T-cell (primary cell): Measurements from ENCODE around the gene SLC15A4. TPM values are rescaled to one million over a fixed set of nuclear protein-coding genes. Genes with fewer than 3 reads are reported as not detected.
A peak's percentile ranks its signal among the peaks of the same experiment; 100 is the strongest.
"Not testable (repeated sequence)": the region's sequence is repeated elsewhere in the genome, so short reads cannot be mapped to it uniquely, and the experiment has no call there.

Experiments
- ATAC-seq, 4 experiments: fragments of 200-7000 bp in 3 of 4; fragments of 150-1000 bp in 1 of 4; cut with Tn5 transposase; replicated peaks in 1 of 4; 1 replicate in 3 of 4; 2 replicates in 1 of 4; pipeline ENCODE4 v1.10.0; 2021; ENCODE audit warnings: moderate library complexity in 3 of 4, mild to moderate bottlenecking in 2 of 4, moderate number of reproducible peaks in 1 of 4
- CTCF ChIA-PET, 2 donors: fragments of 300-600 bp; sonication (Branson Sonifier 250); formaldehyde crosslinking; loops; one replicate each; lab custom pipeline; 2022; ENCODE audit warnings: antibody characterized with exemption in 2 of 2; lab: Charles Lee
- POLR2A ChIA-PET, 2 donors: fragments of 300-600 bp; sonication (Branson Sonifier 250); formaldehyde crosslinking; loops; one replicate each; lab custom pipeline; 2022; ENCODE audit warnings: antibody characterized with exemption in 2 of 2; lab: Charles Lee
- DNase-seq, 35 experiments: peaks; one replicate each; pipeline versions ENCODE4 v3.0.0 to v3.0.0-alpha.2; 2013 to 2023
- H3K27ac ChIP-seq: one replicate; pipeline ENCODE4 v1.5.1; 2013; ENCODE audit warnings: low read length
- H3K27me3 ChIP-seq, 2 experiments: replicated peaks in 1 of 2; 1 replicate in 1 of 2; 2 replicates in 1 of 2; pipeline versions ENCODE4 v1.6.1 to v1.7.0; 2013; ENCODE audit warnings: low read length in 1 of 2, mixed read lengths in 1 of 2; ENCODE audit not compliant: control insufficient read depth in 2 of 2, insufficient read depth in 2 of 2; ENCODE audit errors: extremely low read depth in 1 of 2
- H3K36me3 ChIP-seq, 2 donors: 1 replicate in 1 of 2; 2 replicates in 1 of 2; pipeline versions ENCODE4 v1.6.1 to v1.7.0; 2013; ENCODE audit warnings: low read length in 1 of 2; ENCODE audit not compliant: control insufficient read depth in 2 of 2, insufficient read depth in 1 of 2; ENCODE audit errors: extremely low read depth in 1 of 2
- H3K4me1 ChIP-seq, 2 experiments: 1 replicate in 1 of 2; 2 replicates in 1 of 2; pipeline versions ENCODE4 v1.6.1 to v1.7.0; 2013; ENCODE audit warnings: low read length in 2 of 2, mixed read lengths in 1 of 2; ENCODE audit not compliant: insufficient read depth in 2 of 2, control insufficient read depth in 1 of 2; ENCODE audit errors: extremely low read depth in 1 of 2
- H3K4me3 ChIP-seq, 2 donors: 1 replicate in 1 of 2; 2 replicates in 1 of 2; pipeline versions ENCODE4 v1.5.1 to v1.7.0; 2013; ENCODE audit warnings: mild to moderate bottlenecking in 2 of 2, low read length in 1 of 2, moderate library complexity in 1 of 2; ENCODE audit not compliant: control insufficient read depth in 1 of 2; ENCODE audit errors: extremely low read depth in 1 of 2
- H3K9me3 ChIP-seq: 2 replicates; pipeline ENCODE4 v1.7.0; 2013
- H3K27ac Mint-ChIP-seq, 2 donors: one replicate each; pipeline ENCODE4 v1.8.0; 2020 to 2021; ENCODE audit warnings: mild to moderate bottlenecking in 2 of 2, mixed read lengths in 2 of 2
- H3K27me3 Mint-ChIP-seq, 2 donors: one replicate each; pipeline ENCODE4 v1.8.0; 2021 to 2022; ENCODE audit warnings: mixed read lengths in 2 of 2
- H3K36me3 Mint-ChIP-seq: one replicate; pipeline ENCODE4 v1.8.0; 2021; ENCODE audit warnings: mixed read lengths
- H3K4me1 Mint-ChIP-seq, 3 donors: one replicate each; pipeline ENCODE4 v1.8.0; 2020 to 2022; ENCODE audit warnings: mixed read lengths in 3 of 3, mild to moderate bottlenecking in 1 of 3
- H3K4me3 Mint-ChIP-seq, 3 donors: one replicate each; pipeline ENCODE4 v1.8.0; 2020 to 2022; ENCODE audit warnings: mild to moderate bottlenecking in 3 of 3, mixed read lengths in 3 of 3, moderate library complexity in 3 of 3
- H3K9me3 Mint-ChIP-seq, 3 donors: one replicate each; pipeline ENCODE4 v1.8.0; 2020 to 2022; ENCODE audit warnings: mixed read lengths in 3 of 3
- WGBS: methylation state at CpG from one replicate; pipeline ENCODE4 v1.1.5; 2013; ENCODE audit warnings: missing lambda C conversion rate; ENCODE audit not compliant: insufficient coverage; 5-methylcytosine and 5-hydroxymethylcytosine counted together
- total RNA-seq, 35 experiments: library from RNA in 6 of 35; stranded (reverse) in 6 of 35; fragments of 120-200 nt in 1 of 35; gene quantifications; one replicate each; pipeline versions ENCODE4 v1.2.1 to v1.2.4 and lab custom pipeline; 2013 to 2026

The SLC15A4 gene
- total RNA-seq, 5 donors from 2014 or later (not counting 1 experiment from before 2014, with no cell fraction given), result 17.6 to 31.0 (median 20.9) TPM

DNA sequence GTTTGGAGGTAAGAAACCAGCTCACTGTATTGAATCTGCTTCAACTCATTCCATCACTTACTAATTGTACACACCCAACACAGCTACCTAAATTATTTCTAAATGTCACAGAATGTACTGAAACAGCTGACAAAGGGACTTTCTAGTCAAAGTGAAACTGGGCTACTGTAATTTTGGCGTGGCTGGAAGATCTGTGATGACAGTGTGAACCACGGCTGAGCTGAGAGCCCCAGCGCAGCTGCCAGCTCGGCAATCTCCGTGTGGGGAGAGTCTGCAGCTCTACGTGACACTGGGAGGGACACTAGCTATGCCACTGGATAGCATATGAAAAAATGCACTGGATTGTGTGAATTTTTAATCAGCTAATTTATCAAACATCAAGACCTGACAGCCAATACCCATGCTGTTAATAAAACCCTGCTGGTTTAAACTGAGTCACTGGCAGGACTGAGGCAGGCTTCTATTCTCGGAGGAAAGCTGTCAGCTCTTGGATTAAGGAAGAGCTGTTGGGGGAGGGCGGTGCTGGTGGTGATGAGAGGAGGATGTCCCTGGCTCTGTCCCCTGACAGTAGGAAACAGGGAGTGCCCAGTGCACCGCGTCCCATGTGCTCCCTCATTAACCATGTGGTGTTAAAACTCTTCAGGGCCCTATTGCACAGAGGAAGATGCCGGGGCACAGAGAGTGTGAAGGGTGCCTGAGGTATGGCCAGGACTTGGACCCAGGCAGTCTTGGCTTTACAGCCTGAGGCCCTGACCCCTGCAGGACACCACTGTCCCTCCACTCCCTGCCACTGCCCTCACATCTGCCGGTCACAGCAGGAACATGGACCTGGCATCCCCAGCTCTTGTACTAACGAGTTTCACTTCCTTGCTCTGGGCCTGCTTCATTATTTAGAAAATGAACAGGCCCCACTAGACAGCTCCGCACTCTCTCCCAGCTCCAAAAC, 13.3 kb downstream of the SLC15A4 start:
- peaks cover 34 to 52% (median 47%) of the 10 kb centered on the region in 3 donors for H3K4me1 Mint-ChIP-seq
- peak overlapping the region; percentile 41 to 63 (median 54) for H3K4me3 Mint-ChIP-seq
- Histone ChIP-seq H3K27me3 (no peaks in the 10 kb centered on the region), H3K4me1 (peaks cover 0 to 29% of the 10 kb centered on the region in 2 experiments), H3K27ac (peak overlapping the region; percentile 81), H3K9me3 (no peaks in the 10 kb centered on the region), H3K36me3 (peaks cover 13 to 36% of the 10 kb centered on the region in 2 donors), H3K4me3 (no peak overlapping the region)
- WGBS, result 61% methylated on average over 9 of the region's 14 CpGs
- ATAC-seq, result peak in 2 of 4 experiments; percentile 77 to 78
- H3K36me3 Mint-ChIP-seq, result peaks cover 63% of the 10 kb centered on the region
- CTCF ChIA-PET, result interaction anchor here in 1 of 2 donors (1.0 kb wide), 1 partner anchor 27 kb away, joined by 6 read pairs; no protein-coding TSS in a partner anchor
- peak in 14 of 35 experiments; percentile 25 to 71 (median 44) for DNase-seq
- peak overlapping the region; percentile 65 to 67 for H3K27ac Mint-ChIP-seq
- H3K9me3 Mint-ChIP-seq, result no peaks in the 10 kb centered on the region
- POLR2A ChIA-PET, result no interaction called here
- no peaks in the 10 kb centered on the region for H3K27me3 Mint-ChIP-seq

GRCh38 chr12:128808651-128809050, 15.1 kb downstream of the SLC15A4 start:
- ChIA-PET CTCF (no interaction called here), POLR2A (no interaction called here)
- peaks cover 4 to 33% of the 10 kb centered on the region in 2 donors for H3K36me3 ChIP-seq
- Mint-ChIP-seq H3K27me3 (no peaks in the 10 kb centered on the region), H3K4me3 (no peak overlapping the region), H3K27ac (no peak overlapping the region), H3K36me3 (peaks cover 61% of the 10 kb centered on the region), H3K9me3 (peaks cover 0 to 7% (median 0%) of the 10 kb centered on the region in 3 donors), H3K4me1 (peaks cover 27 to 41% (median 37%) of the 10 kb centered on the region in 3 donors)
- no peaks in the 10 kb centered on the region for H3K9me3 ChIP-seq
- no peak overlapping the region for H3K27ac ChIP-seq
- ATAC-seq, result no peak
- no peak overlapping the region for H3K4me3 ChIP-seq
- no peak for DNase-seq
- no peaks in the 10 kb centered on the region for H3K27me3 ChIP-seq
- WGBS, result 91% methylated on average over 6 of the region's 12 CpGs
- H3K4me1 ChIP-seq, result peaks cover 0 to 27% of the 10 kb centered on the region in 2 experiments

- Mint-ChIP-seq H3K27me3 (no peaks in the 10 kb centered on the region), H3K36me3 (peaks cover 62% of the 10 kb centered on the region), H3K27ac (no peak overlapping the region), H3K9me3 (peaks cover 0 to 7% (median 0%) of the 10 kb centered on the region in 3 donors), H3K4me3 (no peak overlapping the region), H3K4me1 (peaks cover 29 to 34% (median 30%) of the 10 kb centered on the region in 3 donors)
- no peak overlapping the region for H3K4me3 ChIP-seq
- DNase-seq, result no peak
- POLR2A ChIA-PET, result interaction anchor here in 1 of 2 donors (0.6 kb wide), 1 partner anchor 15 kb away, joined by 3 read pairs; no protein-coding TSS in a partner anchor
- peaks cover 4 to 25% of the 10 kb centered on the region in 2 donors for H3K36me3 ChIP-seq
- CTCF ChIA-PET, result no interaction called here
- H3K4me1 ChIP-seq, result peaks cover 0 to 18% of the 10 kb centered on the region in 2 experiments
- no peak overlapping the region for H3K27ac ChIP-seq
- H3K27me3 ChIP-seq, result no peaks in the 10 kb centered on the region
- no peaks in the 10 kb centered on the region for H3K9me3 ChIP-seq
- no peak for ATAC-seq
- 92% methylated on average over 5 of the region's 14 CpGs for WGBS
Observed at GRCh38 chr12:128807161-128807724, 16.5 kb downstream of the SLC15A4 start.

DNA sequence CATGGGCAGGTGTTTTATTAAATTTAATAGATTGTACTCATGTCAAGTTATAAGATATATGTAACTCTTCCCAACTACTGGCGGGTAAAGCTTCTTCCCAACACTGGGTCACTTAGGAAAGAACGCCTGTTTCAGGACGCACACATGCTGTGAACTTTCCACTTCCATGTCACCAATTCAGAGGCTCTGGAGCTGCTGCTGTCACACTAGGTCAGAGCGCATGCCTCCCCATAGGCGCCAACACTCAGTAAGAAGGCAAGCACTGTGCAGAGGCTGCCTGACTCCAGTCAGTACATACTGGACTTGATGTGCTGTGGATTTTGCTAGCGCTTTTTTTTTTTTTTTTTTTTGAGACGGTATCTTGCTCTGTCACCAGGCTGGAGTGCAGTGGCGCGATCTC, 17.2 kb downstream of the SLC15A4 start:
- H3K27me3 Mint-ChIP-seq, result no peaks in the 10 kb centered on the region
- H3K4me3 ChIP-seq, result no peak overlapping the region
- 80% methylated on average over 4 of the region's 9 CpGs for WGBS
- CTCF ChIA-PET, result interaction anchor here in 1 of 2 donors (0.6 kb wide), 1 partner anchor 53 kb away, joined by 6 read pairs; no protein-coding TSS in a partner anchor
- no peaks in the 10 kb centered on the region for H3K27me3 ChIP-seq
- peaks cover 58% of the 10 kb centered on the region for H3K36me3 Mint-ChIP-seq
- no peak overlapping the region for H3K27ac Mint-ChIP-seq
- no peak overlapping the region for H3K27ac ChIP-seq
- peaks cover 4 to 25% of the 10 kb centered on the region in 2 donors for H3K36me3 ChIP-seq
- no peak for DNase-seq
- H3K9me3 Mint-ChIP-seq, result peaks cover 0 to 7% (median 0%) of the 10 kb centered on the region in 3 donors
- H3K4me1 Mint-ChIP-seq, result peaks cover 23 to 27% (median 27%) of the 10 kb centered on the region in 3 donors
- H3K4me3 Mint-ChIP-seq, result no peak overlapping the region
- POLR2A ChIA-PET, result no interaction called here
- no peak for ATAC-seq
- peaks cover 0 to 15% of the 10 kb centered on the region in 2 experiments for H3K4me1 ChIP-seq
- no peaks in the 10 kb centered on the region for H3K9me3 ChIP-seq

DNA sequence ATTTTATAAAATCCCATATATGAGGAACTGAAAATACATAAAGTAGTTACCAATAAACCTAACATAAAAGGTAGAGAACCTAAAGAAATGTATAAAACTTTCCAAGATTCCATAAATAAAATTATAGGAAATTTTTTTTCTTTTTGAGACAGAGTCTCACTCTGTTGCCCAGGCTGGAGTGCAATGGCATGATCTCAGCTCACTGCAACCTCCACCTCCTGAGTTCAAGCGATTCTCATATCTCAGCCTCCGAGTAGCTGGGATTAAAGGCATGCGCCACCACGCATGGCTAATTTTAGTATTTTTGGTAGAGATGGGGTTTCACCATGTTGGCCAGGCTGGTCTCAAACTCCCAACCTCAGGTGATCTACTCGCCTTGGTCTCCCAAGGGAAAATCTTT, 18.4 kb downstream of the SLC15A4 start:
- ATAC-seq, H3K4me1 ChIP-seq, H3K27ac Mint-ChIP-seq, CTCF ChIA-PET, H3K27me3 ChIP-seq, H3K4me3 ChIP-seq, H3K4me3 Mint-ChIP-seq, DNase-seq, H3K27ac ChIP-seq, H3K9me3 Mint-ChIP-seq, H3K27me3 Mint-ChIP-seq, H3K9me3 ChIP-seq: not testable (repeated sequence)
- POLR2A ChIA-PET, result interaction anchor here in 1 of 2 donors (0.7 kb wide), 1 partner anchor 1201 kb away, joined by 6 read pairs; no protein-coding TSS in a partner anchor
- peaks cover 4 to 36% of the 10 kb centered on the region in 2 donors for H3K36me3 ChIP-seq
- no CpG with 5 or more reads among the region's 5 CpGs for WGBS
- Mint-ChIP-seq H3K36me3 (peaks cover 67% of the 10 kb centered on the region), H3K4me1 (peaks cover 11 to 16% (median 15%) of the 10 kb centered on the region in 3 donors)

DNA sequence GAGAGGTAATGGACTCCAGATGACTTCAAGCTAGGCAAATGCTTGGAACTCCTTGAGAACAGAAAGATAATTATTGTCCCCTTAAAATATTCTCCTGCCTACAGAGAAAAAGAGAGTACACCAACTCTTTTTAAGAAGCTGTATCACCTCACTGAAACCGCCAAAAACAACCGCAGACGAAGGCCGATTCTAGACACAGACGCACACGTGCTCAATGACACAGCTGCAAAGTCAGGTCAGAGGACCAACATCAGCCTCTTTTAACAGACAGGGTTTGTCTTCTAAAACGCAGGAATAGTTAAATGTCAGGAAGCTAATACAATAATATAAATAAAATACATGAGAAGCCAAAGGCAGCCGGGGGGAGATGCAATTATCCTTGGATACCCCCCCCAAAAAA, 19.0 kb downstream of the SLC15A4 start:
- no peak overlapping the region for H3K4me3 ChIP-seq
- Mint-ChIP-seq H3K9me3 (peaks cover 0 to 7% (median 0%) of the 10 kb centered on the region in 3 donors), H3K36me3 (peaks cover 68% of the 10 kb centered on the region), H3K4me3 (no peak overlapping the region), H3K27me3 (no peaks in the 10 kb centered on the region), H3K4me1 (peaks cover 5 to 11% (median 10%) of the 10 kb centered on the region in 3 donors), H3K27ac (no peak overlapping the region)
- peaks cover 4 to 43% of the 10 kb centered on the region in 2 donors for H3K36me3 ChIP-seq
- DNase-seq, result no peak
- H3K27ac ChIP-seq, result no peak overlapping the region
- H3K4me1 ChIP-seq, result peaks cover 0 to 3% of the 10 kb centered on the region in 2 experiments
- 100% methylated on average over 2 of the region's 8 CpGs for WGBS
- ChIA-PET POLR2A (no interaction called here), CTCF (no interaction called here)
- no peaks in the 10 kb centered on the region for H3K9me3 ChIP-seq
- H3K27me3 ChIP-seq, result no peaks in the 10 kb centered on the region
- no peak for ATAC-seq
